Choroid plexus epithelial cell (primary cell): Measurements from ENCODE around the gene MTIF3.

ENCODE experiments used
- DNase-seq: peaks from one replicate; pipeline ENCODE4 v3.0.0-alpha.2; 2010; ENCODE audit warnings: low read depth
- H3K4me3 ChIP-seq: 2 replicates; pipeline ENCODE4 v1.5.1; 2011; ENCODE audit warnings: low read depth, mild to moderate bottlenecking, control low read depth, low read length, moderate library complexity
- TF ChIP-seq, protein P1 (sequence below): conservative IDR thresholded peaks from 2 replicates; pipeline ENCODE4 v1.5.1; 2011; ENCODE audit warnings: low read depth, mild to moderate bottlenecking, control low read depth, inconsistent platforms, low read length, moderate library complexity

The MTIF3 gene

DNA sequence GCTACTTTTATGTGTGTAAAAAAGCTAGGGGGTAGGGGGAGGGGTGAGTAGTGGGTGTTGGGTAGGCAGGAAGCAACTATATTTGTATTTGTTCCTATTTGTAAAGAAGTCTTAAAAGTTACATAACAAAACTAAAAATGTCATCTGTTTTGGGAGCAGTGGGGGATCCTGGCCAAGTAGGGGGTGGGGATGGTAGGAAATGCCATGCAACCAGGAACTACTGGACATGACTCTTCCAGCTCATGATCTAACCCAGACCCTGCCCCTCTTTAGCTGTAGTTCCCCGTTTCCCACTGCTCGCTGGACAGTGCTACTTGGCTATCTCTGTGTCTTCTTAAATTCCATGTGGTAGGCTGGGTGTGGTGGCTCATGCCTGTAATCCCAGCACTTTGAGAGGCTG lies 22.7 kb downstream of the MTIF3 start:
- H3K4me3 ChIP-seq, result no peak overlapping the region

DNA sequence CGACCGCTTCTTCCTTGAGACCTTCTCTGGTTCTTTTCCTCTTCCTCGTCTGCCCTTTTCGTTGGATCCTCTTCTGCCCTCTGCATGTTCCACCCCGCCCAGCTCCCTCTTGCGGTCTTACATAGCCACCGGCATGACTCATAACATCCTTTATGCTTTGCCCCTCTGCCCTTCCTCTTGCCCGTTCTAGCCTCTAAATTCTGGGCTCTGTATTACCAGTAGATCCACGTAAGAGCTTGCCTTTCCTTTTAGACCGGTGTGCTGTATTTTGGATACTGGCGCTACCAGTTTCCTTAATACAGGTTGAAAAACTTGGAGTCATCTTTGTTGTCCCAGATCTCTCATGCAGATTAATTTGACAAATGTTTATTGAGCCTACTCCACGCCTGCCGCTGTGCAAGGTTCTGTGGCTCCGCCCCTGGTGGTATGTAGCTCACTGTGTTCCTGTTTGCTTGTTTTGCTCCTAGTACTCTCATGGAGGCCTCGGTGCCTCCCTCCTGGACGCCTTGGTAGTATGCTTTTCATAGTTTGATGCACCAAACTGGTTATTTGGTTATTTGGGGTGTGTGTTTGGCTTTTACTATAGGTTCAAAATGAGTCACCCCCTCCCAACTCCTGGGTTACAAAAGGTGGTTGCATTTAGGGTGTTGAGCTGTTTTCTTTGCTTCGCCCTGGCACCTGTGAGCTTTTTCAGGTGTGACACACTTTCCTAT lies 24.3 kb downstream of the MTIF3 start:
- peak overlapping the region; percentile 79 for H3K4me3 ChIP-seq
- peak; percentile 80 for DNase-seq
- TF ChIP-seq, protein P1, sequence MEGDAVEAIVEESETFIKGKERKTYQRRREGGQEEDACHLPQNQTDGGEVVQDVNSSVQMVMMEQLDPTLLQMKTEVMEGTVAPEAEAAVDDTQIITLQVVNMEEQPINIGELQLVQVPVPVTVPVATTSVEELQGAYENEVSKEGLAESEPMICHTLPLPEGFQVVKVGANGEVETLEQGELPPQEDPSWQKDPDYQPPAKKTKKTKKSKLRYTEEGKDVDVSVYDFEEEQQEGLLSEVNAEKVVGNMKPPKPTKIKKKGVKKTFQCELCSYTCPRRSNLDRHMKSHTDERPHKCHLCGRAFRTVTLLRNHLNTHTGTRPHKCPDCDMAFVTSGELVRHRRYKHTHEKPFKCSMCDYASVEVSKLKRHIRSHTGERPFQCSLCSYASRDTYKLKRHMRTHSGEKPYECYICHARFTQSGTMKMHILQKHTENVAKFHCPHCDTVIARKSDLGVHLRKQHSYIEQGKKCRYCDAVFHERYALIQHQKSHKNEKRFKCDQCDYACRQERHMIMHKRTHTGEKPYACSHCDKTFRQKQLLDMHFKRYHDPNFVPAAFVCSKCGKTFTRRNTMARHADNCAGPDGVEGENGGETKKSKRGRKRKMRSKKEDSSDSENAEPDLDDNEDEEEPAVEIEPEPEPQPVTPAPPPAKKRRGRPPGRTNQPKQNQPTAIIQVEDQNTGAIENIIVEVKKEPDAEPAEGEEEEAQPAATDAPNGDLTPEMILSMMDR, result peak; percentile 57

More for the DNA sequence above, 22.7 kb downstream of the MTIF3 start:
- TF ChIP-seq, protein P1, result no peak
- DNase-seq, result no peak

DNA sequence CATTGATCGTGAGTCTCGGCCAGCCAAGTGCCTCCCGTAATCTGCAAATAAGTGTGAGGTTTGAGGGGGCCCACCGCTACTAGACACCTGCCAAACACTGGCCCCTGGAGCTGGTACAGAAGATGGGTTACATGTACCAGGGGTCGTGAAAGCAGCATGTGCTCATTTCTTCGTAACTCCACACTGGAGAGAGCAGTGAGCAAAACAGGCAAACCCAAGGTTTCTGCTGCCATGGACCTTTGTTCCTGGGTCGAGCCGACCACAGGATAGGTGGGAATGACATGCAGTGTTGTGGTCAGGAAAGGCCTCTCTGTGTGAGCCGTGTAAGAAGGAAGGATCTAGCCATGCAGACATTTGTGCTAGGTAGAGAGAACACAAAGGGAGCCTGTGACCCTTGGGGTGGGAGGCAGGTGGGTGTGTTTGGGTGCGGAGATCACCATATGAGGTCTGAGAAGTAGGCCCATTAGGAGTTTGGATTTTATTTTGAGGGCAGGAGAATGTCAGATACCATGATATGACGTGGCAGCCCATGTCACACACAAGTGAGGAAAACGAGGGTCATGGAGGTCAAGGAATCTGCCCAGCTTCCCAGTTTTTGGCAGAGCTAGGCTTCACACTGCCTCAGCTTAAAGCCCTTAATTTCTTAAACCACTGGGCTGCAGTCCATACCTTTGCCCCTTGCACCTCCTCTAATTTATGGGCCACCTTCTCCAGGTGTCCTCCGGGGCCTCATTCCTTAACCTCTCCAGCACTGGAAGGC lies 25.0 kb downstream of the MTIF3 start:
- TF ChIP-seq, protein P1, result no peak
- H3K4me3 ChIP-seq, result peak overlapping the region; percentile 79
- peak; percentile 10 for DNase-seq

DNA sequence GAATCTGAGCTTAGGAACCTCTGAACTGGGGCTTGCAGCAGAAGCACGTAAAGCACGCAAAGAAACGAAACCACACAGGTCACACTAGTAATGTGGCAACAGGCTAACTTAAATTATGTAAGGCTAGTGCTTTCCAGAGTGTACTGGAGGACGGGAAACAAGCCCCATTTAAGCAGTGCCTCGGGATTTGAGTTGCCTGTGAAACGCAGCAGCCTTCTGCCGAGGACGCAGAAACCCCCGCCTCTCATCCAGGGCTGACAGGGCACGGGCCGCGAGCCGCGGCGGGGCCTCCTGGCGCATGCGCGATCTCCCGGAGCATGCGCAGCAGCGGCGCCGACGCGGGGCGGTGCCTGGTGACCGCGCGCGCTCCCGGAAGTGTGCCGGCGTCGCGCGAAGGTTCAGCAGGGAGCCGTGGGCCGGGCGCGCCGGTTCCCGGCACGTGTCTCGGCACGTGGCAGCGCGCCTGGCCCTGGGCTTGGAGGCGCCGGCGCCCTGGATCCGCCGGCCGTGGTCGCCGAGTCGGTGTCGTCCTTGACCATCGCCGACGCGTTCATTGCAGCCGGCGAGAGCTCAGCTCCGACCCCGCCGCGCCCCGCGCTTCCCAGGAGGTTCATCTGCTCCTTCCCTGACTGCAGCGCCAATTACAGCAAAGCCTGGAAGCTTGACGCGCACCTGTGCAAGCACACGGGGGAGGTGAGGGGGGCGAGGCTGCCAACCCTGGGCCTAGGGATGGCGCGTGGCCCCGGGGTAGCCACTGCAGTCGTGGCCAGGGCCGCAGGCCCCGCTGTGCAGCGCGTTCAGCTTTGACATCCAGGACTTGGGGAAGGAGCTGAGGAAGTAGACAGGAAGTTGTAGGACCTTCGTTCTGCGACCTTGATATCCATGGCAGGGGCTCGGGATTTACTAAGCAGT lies 25.9 kb downstream of the MTIF3 start, which contains the start of gene GTF3A:
Gene GTF3A, plus strand, starts transcription at position 374 of the 912 bp plus-strand sequence.
- TF ChIP-seq, protein P1, result no peak
- H3K4me3 ChIP-seq, result peak within 1 kb of the TSS; percentile 79
- peak; percentile 87 for DNase-seq

DNA sequence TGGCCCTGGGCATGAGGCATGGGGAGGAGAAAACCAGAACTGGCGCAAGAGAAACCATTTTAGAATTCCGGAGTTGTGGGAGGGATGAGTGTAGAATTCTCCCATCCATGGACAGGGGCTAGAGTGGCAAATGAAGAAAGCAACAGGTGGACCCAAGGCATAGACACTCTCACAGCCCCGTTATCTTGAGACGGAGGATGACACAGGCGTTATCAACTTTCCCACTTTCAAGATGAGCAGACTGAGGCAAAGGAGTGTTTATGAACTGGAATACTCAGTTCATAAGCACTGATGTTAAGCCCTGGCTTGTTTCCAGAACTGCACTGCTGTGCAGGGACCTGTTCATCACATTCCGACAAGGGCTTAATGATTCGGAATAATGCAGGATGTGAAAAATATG lies 27.0 kb downstream of the MTIF3 start:
- no peak for DNase-seq

More for the DNA sequence above, 27.0 kb downstream of the MTIF3 start:
- TF ChIP-seq, protein P1, result no peak
- H3K4me3 ChIP-seq, result no peak overlapping the region
